ENCODE results near the gene DLG3.

Gene DLG3

GRCh38 chrX:70554081-70554480 lies 109.4 kb downstream of the DLG3 start:
- DNase-seq (ENCODE audit: low read depth), result peak; percentile 42
- peak; percentile 30 for TF ChIP-seq CTCF (conservative IDR thresholded peaks at IDR 0.05; ENCODE audit: low read length)
- no peak overlapping the region for H3K4me3 ChIP-seq (ENCODE audit: low read length)

- H3K4me3 ChIP-seq (ENCODE audit: low read length), result no peak overlapping the region
- DNase-seq (ENCODE audit: low read depth), result peak; percentile 47
- TF ChIP-seq CTCF (conservative IDR thresholded peaks at IDR 0.05; ENCODE audit: low read length), result no peak
These were observed 109.9 kb downstream of the DLG3 start for GRCh38 chrX:70554523-70554922.

GRCh38 chrX:70554948-70555347 lies 110.3 kb downstream of the DLG3 start:
- no peak for DNase-seq (ENCODE audit: low read depth)
- TF ChIP-seq CTCF (conservative IDR thresholded peaks at IDR 0.05; ENCODE audit: low read length), result no peak
- no peak overlapping the region for H3K4me3 ChIP-seq (ENCODE audit: low read length)

Measured in AG10803 (cell line).